ENCODE results near the gene ARNT2. TPM values are rescaled to one million over a fixed set of nuclear protein-coding genes. Genes with fewer than 3 reads are reported as not detected.

The ARNT2 gene
- total RNA-seq, 1 experiment from 2014 or later: 16.8 TPM

DNA sequence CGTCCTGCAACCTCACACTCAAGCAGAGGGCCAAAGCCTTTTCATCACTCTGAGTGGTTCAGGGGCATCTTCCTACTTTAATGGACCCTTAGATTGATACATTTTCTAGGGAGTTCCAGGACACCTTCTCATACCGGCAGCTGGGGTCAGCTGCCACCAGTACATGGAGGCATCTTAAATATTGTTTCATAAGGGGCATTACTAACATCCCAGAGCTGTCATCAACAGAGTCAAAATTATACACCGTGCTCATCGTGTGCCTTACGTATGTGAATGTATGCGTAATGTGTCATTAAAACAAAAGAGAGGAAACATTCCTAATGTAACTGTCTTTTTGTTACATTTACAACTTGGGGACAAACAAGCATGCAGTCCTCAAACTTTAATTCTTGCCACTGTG is 57.9 kb downstream of the ARNT2 start:
- DNase-seq (ENCODE audit: low read depth, low spot score): no peak
- Histone ChIP-seq H3K27ac (ENCODE audit: low read length) (no peak overlapping the region), H3K36me3 (ENCODE audit: control insufficient read depth, insufficient read depth, low read length) (no peaks in the 10 kb centered on the region), H3K4me3 (ENCODE audit: low read depth in 2 of 2, low read length in 2 of 2) (no peak overlapping the region), H3K9me3 (ENCODE audit: control insufficient read depth, insufficient read depth, low read depth, low read length) (no peaks in the 10 kb centered on the region), H3K27me3 (ENCODE audit: control insufficient read depth, insufficient read depth, low read length) (no peaks in the 10 kb centered on the region), H3K4me1 (ENCODE audit: control insufficient read depth, insufficient read depth, low read length) (no peaks in the 10 kb centered on the region; the same call in 1 of the 2 replicates)
- TF ChIP-seq SIN3A (IDR thresholded peaks at IDR 0.05; ENCODE audit: borderline replicate concordance, insufficient read depth, low read depth, low read length): no peak
- TF ChIP-seq, protein P1, sequence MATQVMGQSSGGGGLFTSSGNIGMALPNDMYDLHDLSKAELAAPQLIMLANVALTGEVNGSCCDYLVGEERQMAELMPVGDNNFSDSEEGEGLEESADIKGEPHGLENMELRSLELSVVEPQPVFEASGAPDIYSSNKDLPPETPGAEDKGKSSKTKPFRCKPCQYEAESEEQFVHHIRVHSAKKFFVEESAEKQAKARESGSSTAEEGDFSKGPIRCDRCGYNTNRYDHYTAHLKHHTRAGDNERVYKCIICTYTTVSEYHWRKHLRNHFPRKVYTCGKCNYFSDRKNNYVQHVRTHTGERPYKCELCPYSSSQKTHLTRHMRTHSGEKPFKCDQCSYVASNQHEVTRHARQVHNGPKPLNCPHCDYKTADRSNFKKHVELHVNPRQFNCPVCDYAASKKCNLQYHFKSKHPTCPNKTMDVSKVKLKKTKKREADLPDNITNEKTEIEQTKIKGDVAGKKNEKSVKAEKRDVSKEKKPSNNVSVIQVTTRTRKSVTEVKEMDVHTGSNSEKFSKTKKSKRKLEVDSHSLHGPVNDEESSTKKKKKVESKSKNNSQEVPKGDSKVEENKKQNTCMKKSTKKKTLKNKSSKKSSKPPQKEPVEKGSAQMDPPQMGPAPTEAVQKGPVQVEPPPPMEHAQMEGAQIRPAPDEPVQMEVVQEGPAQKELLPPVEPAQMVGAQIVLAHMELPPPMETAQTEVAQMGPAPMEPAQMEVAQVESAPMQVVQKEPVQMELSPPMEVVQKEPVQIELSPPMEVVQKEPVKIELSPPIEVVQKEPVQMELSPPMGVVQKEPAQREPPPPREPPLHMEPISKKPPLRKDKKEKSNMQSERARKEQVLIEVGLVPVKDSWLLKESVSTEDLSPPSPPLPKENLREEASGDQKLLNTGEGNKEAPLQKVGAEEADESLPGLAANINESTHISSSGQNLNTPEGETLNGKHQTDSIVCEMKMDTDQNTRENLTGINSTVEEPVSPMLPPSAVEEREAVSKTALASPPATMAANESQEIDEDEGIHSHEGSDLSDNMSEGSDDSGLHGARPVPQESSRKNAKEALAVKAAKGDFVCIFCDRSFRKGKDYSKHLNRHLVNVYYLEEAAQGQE (IDR thresholded peaks at IDR 0.05; ENCODE audit: insufficient read depth in 1 of 2, low read depth in 2 of 2, low read length in 1 of 2): no peak
- in situ Hi-C loops (cut with HindIII; ENCODE audit: low pct_unique_long_range_greater_than_20kb, low sequenced_read_pairs): no loop called here
- intact Hi-C loops (cut with micrococcal nuclease; ENCODE audit: unreplicated experiment): no loop called here
- no peak for ATAC-seq
- CTCF ChIA-PET: interaction anchor here (0.5 kb wide), 1 partner anchor 54 kb away, joined by 6 read pairs; no protein-coding TSS in a partner anchor
- POLR2A ChIA-PET: no interaction called here
- no TSS peak for BruUV-seq (replicated peaks)

DNA sequence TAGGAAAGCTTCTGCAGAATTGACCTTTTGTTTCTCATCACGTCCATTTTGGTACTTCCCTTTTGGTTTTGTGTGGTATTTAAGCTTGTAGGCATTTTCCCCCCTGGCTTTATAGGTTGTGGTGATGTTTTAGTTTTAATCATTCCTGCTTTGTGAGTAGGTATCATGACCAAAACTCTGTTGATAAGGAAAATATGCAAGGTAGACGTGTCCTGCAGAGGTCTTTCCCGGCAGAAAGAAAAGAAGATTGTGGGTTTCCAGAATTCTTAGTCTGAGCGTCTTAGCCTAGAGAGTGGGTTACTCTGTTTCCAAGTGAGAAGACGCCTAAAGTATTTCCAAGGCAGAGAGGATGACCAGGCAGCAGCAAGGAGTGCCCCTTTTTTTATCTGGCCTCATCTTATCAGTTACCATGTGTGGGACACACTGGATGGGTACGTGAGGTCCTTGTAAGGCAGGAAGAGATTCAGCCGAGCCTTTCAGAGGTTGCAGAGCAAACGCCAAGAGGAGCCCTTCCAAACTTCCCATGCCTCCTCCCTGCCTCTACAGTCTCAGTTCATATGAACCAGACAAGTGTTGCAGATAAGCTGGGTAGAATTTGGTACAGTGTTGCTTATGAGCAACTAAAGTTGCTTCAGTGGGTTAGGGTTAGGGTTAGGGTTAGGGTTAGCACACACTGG is 58.8 kb downstream of the ARNT2 start:
- no TSS peak for BruUV-seq (replicated peaks)
- in situ Hi-C loops (cut with HindIII; ENCODE audit: low pct_unique_long_range_greater_than_20kb, low sequenced_read_pairs): no loop called here
- H3K27ac ChIP-seq (ENCODE audit: low read length): no peak overlapping the region
- no peaks in the 10 kb centered on the region for H3K9me3 ChIP-seq (ENCODE audit: control insufficient read depth, insufficient read depth, low read depth, low read length)
- no peaks in the 10 kb centered on the region for H3K27me3 ChIP-seq (ENCODE audit: control insufficient read depth, insufficient read depth, low read length)
- DNase-seq (ENCODE audit: low read depth, low spot score) (no peak), ATAC-seq (no peak)
- no peak overlapping the region for H3K4me3 ChIP-seq (ENCODE audit: low read depth in 2 of 2, low read length in 2 of 2)
- intact Hi-C loops (cut with micrococcal nuclease; ENCODE audit: unreplicated experiment): no loop called here
- no peaks in the 10 kb centered on the region; the same call in 1 of the 2 replicates for H3K4me1 ChIP-seq (ENCODE audit: control insufficient read depth, insufficient read depth, low read length)
- no peaks in the 10 kb centered on the region for H3K36me3 ChIP-seq (ENCODE audit: control insufficient read depth, insufficient read depth, low read length)
- CTCF ChIA-PET: no interaction called here
- POLR2A ChIA-PET: no interaction called here
- TF ChIP-seq, protein P1 (IDR thresholded peaks at IDR 0.05; ENCODE audit: insufficient read depth in 1 of 2, low read depth in 2 of 2, low read length in 1 of 2): no peak
- TF ChIP-seq SIN3A (IDR thresholded peaks at IDR 0.05; ENCODE audit: borderline replicate concordance, insufficient read depth, low read depth, low read length): no peak
- no peak for TF ChIP-seq POLR2AphosphoS5 (IDR thresholded peaks at IDR 0.05; ENCODE audit: low read depth, low read length)
- no peak for TF ChIP-seq TCF7L2 (IDR thresholded peaks at IDR 0.05; ENCODE audit: low read depth, low read length)
- TF ChIP-seq, protein P2, sequence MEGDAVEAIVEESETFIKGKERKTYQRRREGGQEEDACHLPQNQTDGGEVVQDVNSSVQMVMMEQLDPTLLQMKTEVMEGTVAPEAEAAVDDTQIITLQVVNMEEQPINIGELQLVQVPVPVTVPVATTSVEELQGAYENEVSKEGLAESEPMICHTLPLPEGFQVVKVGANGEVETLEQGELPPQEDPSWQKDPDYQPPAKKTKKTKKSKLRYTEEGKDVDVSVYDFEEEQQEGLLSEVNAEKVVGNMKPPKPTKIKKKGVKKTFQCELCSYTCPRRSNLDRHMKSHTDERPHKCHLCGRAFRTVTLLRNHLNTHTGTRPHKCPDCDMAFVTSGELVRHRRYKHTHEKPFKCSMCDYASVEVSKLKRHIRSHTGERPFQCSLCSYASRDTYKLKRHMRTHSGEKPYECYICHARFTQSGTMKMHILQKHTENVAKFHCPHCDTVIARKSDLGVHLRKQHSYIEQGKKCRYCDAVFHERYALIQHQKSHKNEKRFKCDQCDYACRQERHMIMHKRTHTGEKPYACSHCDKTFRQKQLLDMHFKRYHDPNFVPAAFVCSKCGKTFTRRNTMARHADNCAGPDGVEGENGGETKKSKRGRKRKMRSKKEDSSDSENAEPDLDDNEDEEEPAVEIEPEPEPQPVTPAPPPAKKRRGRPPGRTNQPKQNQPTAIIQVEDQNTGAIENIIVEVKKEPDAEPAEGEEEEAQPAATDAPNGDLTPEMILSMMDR (IDR thresholded peaks at IDR 0.05): no peak
